ENCODE measurements around the gene TRPV3. TPM values are rescaled to one million over a fixed set of nuclear protein-coding genes. Genes with fewer than 3 reads are reported as not detected.
"Not testable (repeated sequence)": the region's sequence is repeated elsewhere in the genome, so short reads cannot be mapped to it uniquely, and the experiment has no call there.

The TRPV3 gene
- 1.8 TPM for total RNA-seq

DNA sequence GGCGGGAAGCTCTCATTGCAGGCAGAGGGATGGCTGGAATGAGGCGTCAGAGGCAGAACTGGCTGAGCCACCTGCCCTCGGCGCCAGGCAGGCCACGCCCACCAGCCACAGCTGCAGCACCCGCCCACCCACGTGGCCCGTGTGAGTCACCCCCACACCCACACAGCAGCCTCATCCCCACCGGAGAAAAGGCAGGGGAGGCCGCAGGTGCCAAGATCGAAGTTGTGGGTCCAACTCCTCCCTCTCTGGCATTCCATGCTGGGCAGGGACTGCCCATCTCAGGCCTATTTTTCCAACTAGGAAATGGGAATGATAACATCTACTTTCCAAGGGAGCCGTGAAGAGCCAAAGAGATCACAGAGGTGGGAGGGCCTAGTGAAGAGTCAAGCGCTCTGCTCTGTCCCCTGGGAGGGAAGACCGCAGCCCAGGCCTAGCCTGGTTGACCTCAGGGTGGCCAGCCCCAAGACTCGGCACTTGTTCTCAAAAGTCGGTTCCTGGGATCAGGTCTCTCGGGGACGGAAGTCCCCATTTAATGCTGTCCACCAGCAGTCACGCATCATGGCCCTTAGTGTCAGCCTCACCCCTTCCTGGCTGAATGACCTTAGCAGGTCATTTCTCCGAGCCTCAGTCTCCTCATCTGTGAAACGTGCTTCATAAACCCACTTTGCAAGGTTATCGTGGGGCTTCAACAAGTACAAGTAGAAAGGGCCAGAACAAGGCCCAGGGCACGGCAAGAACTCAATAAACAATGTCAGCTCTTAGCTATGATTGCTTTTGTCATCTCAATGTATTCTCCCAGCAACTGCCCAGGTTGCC lies at the start of gene TRPV3:
Gene TRPV3, minus strand, starts transcription at position 45 of the 816 bp plus-strand sequence. CDS start 2,962 bp downstream, outside the sequence.
- DNase-seq, result peak; percentile 61

GRCh38 chr17:3603870-3604259 lies 46.3 kb upstream of the TRPV3 start:
- DNase-seq, result no peak

DNA sequence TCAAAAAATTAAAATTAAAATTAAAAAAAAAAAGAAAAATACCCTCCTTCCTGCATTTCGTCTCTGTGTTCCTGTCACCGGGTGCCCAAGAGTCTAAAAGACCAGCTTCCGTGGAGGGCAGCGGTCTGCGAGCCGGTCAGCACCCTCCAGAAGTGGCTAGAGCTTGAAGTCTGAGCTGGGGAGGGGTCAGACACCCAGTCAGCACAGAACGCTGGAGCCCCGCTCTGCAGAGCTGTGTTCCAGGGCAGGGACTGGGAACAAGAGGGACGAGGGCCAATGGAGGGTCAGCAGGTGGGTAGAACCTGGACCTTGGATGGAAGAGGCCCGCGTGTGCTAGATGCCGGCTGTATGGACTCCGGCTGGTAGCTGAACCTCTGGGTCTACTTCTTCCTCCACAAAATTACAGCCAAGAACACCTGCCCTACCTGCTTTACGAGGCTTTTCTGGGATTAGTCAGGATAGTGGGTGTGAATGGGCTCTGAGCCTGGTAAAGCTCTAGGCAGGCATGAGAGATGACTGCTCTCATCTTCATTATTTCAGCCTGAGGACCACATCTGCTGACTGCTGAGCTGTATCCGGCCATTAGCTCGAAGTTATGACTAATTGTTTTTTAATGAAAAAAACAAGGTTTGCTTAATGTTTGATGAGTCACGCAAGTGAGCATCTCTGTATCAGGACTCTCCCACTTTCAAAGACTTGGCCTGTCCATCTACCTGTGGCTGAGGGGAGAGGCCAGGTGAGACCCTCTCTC lies 45.7 kb upstream of the TRPV3 start:
- DNase-seq, result no peak

DNA sequence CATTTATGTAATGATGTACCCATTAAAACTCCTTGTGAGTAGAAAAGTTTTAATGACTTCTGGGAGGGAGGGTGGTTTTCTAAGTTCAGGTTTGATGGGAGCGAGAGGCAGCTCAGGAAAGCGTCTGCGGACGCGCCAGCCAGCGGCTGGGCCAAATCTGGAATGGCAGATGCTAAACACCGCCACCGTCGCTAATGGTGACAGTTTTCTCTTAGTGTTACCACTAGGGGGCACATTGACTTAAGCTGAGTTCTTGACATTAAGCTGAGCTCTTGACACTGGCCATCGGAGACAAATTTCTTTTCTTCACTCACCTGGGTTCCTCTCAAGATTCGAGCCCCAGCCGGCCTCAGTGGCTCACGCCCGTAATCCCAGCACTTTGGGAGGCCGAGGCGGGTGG lies 44.9 kb upstream of the TRPV3 start:
- DNase-seq, result peak; percentile 37

- no peak for DNase-seq
Measured at GRCh38 chr17:3600529-3601205, 43.1 kb upstream of the TRPV3 start.

DNA sequence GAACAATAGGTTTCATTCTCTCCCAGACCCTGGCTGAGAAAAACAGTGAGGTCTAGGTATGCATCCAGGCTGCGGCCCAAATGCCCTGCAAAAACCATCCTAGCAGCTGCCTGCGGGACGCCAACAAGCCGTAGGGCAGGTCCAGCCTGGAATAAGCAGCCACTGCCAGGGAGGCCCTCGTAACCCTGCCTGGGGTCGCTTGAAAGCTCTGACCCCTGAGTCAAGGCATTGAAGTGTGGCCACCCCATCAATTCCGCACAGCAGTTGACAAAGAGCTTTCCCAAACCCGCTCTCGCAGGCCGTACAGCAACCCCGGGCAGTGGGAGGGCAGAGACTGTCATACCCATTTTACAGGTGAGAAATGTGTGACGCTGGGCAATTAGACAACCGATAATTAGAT lies 40.5 kb upstream of the TRPV3 start:
- DNase-seq, result no peak

DNA sequence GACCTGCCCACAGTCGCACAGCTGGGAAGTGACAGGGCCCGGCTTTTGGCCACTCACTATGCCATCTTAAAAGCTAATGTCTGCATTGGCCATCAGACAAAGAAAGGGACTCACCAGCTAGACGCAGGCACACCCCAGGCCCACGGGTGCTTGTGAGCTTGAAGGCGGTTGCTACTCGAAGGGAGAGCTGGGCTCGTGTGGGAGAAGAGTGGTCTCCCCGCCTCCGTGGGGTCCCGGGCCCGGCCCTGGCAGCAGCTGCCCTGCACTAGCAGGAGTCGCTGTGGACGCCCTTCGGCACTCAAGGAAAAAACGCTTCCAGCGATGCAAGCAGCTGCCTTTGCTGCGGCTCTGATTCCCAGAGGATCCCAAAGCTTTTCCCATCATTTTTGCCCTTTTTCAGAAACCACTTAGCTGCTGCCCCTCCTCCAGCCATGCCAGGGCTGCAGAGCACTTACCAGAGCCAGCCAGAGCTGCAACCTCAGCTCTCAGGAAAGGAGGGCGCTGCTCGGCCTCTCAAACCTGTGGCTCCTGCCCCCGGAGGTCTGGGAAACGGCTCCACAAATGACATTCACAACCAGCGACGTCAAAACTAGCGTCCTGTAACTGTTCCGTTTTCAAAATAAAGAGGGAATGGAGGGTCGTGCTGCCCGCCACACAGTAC lies 39.3 kb upstream of the TRPV3 start:
- peak; percentile 78 for DNase-seq

GRCh38 chr17:3594976-3595375 lies 37.4 kb upstream of the TRPV3 start:
- peak; percentile 17 for DNase-seq

GRCh38 chr17:3594051-3594800 lies 36.6 kb upstream of the TRPV3 start:
- peak; percentile 87 for DNase-seq

DNA sequence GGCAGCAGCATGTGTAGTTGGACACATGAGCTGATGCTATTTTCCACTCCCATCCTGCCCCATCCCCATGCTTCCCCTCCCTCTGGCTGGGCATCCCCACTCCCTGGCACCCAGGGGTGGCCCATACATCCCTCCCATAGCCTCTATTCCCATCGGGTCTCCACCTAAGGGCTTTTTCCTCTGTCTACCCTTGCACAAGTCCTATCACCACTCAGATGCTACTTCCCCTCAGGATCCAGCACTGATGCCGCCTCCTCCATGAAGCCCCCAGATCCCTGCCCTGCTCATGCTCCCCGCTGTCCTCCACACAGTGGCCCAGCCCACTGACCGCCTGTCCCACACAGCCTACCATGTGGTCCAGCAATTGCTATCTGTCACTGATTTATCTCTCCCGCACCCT lies 35.8 kb upstream of the TRPV3 start:
- no peak for DNase-seq

- no peak for DNase-seq
Measured at GRCh38 chr17:3592216-3592860, 34.7 kb upstream of the TRPV3 start.

- no peak for DNase-seq
Measured at GRCh38 chr17:3590768-3591167, 33.2 kb upstream of the TRPV3 start.

GRCh38 chr17:3590231-3590630 lies 32.6 kb upstream of the TRPV3 start:
- DNase-seq, result no peak

- DNase-seq, result no peak
Measured at GRCh38 chr17:3589784-3590183, 32.2 kb upstream of the TRPV3 start.

GRCh38 chr17:3585826-3586225 lies 28.2 kb upstream of the TRPV3 start:
- DNase-seq, result no peak

DNA sequence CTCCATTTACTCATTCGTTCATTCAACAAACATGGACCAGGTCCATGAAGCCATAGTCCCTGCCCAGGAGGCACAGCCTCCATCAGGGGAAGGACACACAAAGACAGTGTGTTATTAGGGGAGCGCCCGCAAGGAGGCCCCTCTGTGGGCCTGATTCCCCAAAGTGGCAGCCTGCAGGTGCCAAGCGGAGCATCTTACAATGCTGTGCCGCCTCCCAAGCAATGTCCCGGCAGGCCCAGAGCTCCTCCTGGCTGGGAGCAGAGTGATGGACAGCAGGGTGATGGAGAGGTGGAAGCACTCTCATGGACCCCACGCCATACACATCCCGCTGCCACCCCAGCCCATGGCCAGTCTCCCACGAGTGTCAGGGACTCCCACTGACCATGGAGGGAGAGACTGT lies 25.8 kb upstream of the TRPV3 start:
- DNase-seq, result no peak

GRCh38 chr17:3582915-3583314 lies 25.3 kb upstream of the TRPV3 start:
- DNase-seq, result no peak

GRCh38 chr17:3578667-3579066 lies 21.1 kb upstream of the TRPV3 start:
- DNase-seq, result not testable (repeated sequence)

GRCh38 chr17:3576970-3577369 lies 19.4 kb upstream of the TRPV3 start:
- no peak for DNase-seq

DNA sequence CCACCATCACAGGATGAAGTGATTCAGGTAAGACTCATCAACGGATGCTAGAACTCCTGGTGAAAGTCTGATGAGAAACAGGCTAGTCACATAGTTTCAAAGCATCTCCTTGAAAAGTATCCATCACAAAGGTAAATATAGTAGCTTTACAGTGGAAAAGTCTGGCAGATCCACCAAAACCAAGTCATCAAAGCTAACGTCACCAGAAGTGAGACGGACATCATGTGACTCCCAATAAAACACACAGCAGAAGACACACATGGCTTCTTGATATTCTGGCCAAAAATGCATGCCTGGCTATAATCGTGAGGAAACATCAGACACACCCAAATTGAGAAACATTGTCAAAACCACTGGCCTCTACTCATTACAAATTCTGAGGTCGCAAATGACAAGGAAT lies 17.9 kb upstream of the TRPV3 start:
- no peak for DNase-seq

DNA sequence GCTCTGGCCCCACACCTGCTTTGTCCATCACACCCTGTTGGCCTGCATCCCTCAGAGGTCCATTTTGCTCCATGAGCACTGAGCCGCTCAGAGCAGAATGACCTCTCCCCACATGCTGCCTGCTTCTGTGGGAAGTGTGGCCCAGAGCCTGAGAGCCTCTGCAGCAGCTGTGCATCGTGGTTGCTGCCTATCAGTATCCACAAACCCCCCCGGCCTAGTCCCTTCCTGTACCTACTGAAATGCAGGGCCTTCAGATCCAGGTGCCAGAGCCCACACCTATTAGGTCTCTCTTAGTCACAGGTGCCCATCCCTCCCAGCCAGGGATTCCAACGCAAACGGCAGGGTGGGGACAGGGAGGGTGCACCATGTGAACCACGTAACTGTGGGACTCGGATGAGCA lies 16.6 kb upstream of the TRPV3 start:
- no peak for DNase-seq
